Fibroblast of gingiva (primary cell): ENCODE results near the gene NUDT21.
"Not testable (repeated sequence)": the region's sequence is repeated elsewhere in the genome, so short reads cannot be mapped to it uniquely, and the experiment has no call there.

Experiments
- DNase-seq: peaks from one replicate; pipeline ENCODE4 v3.0.0-alpha.2; 2011; ENCODE audit warnings: low read depth

Gene NUDT21

DNA sequence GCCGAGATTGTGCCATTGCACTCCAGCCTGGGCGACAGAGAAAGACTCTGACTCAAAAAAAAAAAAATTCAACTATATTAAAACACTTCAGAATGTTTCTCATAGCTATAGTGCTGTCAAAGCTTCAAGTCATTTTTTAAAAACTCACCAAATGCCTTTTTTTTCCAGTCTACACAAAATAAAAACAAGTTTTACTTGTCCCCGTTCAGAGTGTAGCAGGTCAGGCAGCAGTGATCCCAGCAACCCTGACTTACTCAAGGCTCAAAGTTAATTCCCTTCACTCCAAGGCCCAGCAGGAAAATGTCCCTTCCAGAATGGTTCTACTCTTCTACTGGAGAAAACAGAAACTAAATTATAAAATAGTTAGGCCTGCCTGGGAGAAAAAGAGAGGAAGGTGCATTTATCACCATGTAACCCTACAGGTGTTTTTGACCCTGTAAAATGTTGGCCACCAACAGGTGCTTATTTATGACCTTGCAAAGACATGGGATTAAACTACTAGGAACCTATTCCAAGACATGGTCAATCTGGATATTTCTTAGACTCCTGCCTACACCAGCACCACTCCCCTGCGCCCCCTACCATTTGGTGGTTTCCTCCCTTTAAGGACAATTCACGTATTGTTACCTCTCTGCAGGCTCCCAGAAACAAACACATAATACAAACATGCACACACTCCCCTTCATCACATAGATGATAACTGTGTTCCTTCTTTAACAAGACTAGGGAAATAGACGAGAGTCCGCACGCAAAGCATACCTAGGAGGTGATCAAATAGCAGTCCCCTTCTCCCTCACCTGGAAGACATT lies 31.2 kb downstream of the NUDT21 start:
- no peak for DNase-seq

DNA sequence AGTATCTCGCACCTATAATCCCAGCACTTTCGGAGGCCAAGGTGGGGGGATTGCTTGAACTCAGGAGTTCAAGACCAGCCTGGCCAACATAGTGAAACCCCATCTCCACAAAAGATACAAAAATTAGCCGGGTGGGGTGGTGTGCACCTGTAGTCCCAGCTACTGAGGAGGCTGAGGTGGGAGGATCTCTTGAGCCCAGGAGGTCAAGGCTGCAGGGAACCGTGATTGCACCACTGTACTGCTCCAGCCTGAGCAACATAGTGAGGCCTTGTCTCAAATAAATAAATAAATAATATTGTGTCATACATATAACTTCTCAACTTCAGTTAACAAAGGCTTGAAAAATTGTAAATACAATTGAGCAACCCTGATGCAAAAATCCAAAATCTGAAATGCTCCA lies 34.0 kb downstream of the NUDT21 start:
- no peak for DNase-seq

DNA sequence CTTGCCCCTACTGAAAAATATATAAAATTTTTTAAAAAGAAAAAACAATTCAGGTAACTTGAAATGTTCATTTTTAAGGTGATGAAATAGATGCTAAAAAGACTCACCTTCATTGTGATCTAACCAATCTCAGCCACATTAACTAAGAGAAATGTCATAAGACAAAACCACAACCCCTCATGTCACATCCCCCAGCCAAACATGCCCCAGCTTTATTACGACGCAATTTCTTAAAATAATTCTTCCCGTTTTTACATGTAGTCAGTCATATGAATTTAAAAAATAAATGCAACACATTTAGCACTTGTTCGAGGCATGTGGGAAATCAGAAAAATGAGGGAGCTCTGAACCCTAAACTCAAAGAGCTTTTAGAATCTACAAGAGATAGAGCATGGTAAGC lies 35.3 kb downstream of the NUDT21 start:
- no peak for DNase-seq

DNA sequence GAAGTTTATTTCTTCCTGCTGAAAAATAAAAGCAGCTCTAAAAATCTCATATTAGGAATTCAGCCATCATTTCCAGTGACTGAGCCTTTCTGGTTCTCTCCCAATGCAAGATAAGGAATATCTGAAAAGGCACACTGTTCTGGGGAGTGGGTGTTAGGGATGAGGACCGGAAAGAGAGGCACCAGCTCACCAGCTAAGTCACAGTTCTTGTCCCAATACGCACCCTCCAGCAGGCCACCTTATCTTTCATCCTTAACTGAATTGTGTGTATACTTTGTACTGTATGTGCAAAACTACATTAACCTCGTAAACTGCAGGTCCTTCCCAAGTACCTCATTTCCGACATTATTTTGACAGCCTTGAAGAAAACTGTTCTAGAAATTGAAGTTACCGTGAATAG lies 36.8 kb downstream of the NUDT21 start:
- no peak for DNase-seq

DNA sequence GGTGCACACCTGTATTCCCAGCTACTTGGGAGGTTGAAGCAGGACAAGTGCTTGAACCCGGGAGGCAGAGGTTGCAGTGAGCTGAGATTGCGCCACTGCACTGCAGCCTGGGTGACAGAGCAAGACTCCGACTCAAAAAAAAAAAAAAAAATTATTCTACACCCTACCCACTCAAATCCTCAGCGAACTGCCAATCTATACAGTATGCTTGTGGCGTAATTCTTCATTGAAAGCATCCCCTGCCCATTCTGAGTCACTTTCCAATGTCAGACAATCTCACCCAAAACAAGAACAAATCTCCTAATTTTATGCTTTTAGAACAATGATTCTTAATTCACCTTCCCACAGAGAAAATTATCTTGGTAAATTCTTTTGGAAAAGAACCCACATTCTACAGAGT lies 37.8 kb downstream of the NUDT21 start:
- no peak for DNase-seq

DNA sequence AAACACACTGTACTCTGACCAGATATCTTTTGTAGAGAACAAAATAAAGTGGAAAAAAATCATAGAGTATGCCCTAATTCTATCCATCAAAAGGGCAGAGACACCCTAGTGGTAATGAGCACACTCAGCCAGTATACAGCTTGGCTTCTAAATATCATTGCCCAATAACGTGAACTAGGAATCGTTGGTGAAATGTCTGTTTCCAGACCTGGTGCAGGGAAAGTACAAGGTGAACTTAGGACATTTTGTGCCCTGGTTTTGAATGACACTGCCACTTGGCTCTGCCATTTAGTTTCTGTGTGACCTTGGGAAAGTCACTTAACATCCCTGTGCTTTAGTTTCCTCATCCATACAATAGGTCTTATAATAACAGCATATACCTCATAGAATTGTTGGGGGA lies 39.5 kb downstream of the NUDT21 start:
- no peak for DNase-seq

DNA sequence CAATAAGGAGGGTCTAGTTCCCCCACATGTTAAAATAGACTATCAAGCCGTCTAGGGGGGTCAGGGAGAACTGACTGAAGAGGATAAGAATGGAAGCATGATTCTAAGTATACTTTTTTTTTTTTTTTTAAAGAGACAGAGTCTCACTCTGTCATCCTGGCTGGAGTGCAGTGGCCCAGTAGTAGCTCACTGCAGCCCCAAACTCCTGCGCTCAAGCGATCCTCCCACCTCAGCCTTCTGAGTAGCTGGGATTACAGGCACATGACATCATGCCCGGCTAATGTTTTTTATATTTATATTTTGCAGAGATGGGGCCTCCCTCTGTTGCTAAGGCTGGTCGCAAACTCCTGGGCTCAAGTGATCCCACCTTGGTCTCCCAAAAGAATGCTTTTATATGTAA lies 40.0 kb downstream of the NUDT21 start:
- no peak for DNase-seq

DNA sequence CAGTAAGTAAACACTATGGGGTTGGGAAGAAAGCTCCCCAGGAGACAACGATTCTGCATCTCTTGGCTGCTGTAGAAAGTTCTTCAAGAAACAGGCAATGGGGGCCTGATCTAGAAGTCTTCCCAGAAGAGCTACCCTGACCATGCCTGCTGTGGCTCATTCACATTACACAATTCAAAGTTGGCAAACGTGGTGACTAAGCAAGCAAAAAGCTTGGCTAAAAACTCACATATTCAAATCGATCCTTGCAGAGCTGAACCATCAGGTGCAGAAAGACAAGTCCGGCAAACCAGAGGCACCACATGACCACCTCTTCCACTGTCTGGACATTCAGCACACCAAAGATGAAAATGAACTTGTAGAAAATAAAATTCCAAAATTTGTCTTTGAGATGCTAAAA lies 41.9 kb downstream of the NUDT21 start:
- DNase-seq, result peak; percentile 55

DNA sequence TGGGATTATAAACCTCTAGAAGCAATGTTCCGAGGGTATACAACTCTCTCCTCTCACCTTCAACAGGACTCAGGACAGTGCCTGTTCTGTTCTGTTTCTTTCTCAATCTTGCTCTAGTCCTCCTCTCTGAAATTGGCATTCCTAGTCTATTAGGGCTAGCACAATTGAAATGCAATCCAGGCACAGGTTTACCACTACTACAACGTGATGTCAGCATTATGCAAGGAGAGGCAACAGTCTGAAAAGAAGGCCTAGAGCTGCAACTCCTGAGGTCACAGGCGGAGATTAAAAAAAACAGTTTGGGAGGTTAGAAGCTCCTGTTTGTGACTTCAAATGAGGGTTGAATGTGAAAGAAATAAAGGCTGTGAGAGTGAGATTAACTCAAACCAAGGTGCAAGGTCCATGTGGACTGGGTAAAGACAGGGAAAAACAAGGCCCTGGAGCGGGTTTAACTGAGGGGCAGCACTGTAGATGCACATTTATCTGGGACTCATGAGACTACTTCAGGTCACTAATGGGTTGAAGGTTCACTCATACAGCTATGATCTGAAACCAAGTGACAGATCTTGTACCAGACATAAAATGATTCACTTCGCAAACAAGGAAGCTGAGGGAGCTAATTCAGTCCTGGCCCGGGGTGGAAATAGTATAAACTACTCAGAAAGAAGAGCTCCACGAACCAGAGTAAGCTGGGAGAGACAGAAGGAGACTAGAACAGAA lies 42.6 kb downstream of the NUDT21 start:
- DNase-seq, result no peak

DNA sequence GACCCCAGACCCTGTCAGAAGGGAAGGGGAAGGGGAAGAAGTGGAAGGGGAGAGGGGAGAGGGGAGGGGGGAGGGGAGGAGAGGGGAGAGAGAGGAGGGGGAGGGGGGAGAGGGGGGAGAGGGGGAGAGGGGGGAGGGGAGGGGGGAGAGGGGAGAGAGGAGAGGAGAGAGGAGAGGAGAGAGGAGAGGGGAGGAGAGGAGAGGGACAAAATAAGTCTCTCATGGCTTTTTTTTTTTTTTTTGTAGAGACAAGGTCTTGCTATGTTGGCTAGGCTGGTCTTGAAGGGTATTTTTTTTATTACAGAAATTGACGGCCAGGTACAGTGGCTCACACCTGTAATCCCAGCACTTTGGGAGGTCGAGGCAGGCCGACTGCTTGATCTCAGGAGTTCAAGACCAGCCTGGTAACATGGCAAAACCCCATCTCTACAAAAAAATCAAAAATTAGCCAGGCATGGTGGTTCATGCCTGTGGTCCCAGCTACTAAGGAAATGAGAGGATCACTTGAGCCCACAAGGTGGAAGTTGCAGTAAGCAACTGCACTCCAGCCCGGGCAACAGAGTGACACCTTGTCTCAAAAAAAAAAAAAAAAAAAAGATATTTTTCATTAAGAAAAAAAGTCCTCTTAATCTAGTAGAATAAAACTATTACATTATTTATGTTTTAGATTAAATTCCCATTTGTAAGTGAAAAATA lies 45.0 kb downstream of the NUDT21 start:
- DNase-seq, result no peak

DNA sequence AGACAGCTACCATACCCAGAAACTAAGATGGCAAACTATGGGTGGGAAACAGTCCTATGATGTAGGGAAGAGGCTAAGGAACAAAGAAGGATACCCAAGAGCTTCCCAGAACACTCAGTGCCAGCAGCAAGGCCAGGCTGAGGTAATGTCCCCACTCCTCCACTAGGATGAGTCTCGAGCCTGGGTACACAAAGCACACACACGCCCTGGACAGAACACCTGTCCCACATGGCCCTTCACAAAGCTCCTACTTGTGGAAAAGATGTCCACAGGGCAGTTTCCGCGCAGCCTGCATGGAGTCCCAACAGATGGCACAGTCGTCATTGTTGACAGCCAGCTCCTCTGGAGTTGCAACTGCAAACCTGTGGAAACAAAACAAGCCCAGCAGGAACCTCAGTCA lies 49.6 kb downstream of the NUDT21 start:
- DNase-seq, result no peak

DNA sequence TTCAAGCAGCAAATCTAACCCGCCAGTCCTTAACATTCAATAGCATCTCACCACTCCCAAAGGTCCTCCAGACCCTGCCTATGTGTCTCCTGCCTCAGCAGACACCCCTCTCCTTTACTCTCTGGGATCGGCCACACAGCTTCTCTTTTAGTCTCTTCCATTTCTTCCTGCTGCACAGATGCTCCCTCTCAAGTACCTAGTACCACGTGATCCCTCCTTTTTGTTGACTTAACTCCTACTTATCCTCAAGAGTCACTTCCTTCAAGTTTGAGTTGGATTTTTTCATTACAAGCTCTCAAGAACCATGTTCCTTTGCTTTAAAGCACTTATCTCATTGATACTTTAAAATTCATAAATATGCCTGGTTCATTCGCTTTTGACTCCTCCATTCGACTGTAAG lies 50.7 kb downstream of the NUDT21 start:
- no peak for DNase-seq

DNA sequence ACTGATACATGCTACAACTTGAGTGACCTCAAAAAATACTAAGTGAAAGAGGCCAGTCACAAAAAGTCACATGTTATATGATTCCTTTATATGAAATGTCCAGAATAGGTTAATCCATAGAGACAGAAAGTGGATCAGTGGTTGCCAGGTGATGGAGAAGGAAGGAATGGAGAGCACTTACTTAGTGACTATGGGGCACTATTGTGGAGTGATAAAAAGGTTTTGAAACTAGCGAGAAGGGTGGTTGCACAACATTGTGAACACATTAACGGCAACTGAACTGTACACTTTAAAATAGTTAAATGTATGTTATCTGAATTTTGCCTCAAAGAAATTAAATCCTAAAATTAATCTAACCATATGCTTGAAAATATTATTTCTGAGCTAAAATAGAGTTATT lies 51.6 kb downstream of the NUDT21 start:
- no peak for DNase-seq

DNA sequence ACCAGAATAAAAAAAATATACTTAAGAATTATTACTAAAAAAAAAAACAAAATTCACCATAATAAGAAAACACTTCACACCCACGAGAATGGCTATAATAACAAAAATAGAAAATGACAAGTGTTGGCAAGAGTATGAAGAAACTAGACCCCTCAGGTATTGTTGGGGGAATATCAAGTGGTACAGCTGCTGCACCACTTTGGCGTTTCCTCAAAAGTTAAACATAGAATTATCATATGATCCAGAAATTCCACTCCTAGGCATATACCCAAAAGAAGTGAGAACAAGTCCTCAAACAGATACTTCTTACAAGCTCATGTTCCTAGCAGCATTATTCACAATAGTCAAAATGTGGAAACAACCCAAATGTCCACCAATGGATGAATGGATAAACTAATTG lies 52.1 kb downstream of the NUDT21 start:
- DNase-seq, result no peak

DNA sequence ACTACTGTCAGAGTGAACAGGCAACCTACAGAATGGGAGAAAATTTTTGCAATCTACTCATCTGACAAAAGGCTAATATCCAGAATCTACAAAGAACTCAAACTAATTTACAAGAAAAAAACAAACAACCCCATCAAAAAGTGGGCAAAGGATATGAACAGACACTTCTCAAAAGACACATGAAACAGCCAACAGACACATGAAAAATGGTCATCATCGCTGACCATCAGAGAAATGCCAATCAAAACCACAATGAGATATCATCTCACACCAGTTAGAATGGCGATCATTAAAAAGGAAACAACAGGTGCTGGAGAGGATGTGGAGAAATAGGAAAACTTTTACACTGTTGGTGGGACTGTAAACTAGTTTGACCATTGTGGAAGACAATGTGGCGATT lies 54.4 kb downstream of the NUDT21 start:
- not testable (repeated sequence) for DNase-seq

DNA sequence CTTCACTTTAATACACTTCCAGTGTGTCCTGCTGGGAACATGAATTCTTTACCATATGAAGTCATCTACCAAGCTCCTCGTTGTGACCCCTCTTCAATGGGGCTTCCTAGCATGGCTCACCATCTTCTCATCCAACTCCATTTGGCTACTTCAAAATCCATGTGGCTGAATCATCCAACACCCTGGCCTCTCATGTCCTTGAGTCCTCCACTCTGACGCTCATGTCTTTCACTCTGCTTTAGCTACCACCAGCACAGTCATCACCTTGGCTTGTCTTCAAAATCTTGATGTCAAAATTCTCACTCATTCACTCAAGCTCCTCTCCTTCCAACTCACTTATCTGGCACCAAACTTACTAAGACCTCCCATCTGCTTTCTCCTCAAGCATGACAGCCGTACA lies 61.6 kb downstream of the NUDT21 start:
- DNase-seq, result peak; percentile 67

DNA sequence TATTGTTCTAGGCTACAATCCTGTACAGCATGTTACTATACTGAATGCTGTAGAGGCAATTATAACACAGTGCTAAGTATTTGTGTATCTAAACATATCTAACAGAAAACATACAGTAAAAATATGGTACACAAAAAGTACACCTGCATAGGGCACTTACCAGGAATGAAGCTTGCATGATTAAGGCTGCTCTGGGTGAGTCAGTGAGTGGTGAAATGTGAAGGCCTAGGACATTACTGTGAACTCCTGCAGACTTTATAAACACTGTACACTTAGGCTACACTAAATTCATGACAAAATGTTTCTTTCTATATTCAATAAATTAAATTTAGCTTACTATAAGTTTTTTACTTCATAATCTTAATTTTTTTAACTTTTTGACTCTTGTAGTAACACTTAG lies 62.9 kb downstream of the NUDT21 start:
- no peak for DNase-seq

DNA sequence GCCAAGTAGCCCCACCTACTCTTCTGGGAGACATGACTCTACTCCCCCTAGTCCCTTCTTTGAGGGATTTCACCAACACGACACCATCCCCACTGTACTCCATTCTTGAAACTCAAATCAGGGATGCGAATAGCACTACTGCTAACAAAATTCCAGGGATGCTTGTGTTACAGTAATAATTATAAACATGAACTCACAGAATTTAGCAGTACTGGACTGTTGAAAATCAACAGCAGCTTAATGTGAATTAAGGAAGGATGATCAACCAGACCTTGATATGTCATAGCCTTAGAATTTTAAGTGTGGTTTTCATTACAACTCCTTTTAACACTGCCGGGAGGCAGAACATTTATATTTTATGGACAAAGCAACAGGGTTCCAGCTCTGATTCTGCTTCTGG lies 63.7 kb downstream of the NUDT21 start:
- no peak for DNase-seq

DNA sequence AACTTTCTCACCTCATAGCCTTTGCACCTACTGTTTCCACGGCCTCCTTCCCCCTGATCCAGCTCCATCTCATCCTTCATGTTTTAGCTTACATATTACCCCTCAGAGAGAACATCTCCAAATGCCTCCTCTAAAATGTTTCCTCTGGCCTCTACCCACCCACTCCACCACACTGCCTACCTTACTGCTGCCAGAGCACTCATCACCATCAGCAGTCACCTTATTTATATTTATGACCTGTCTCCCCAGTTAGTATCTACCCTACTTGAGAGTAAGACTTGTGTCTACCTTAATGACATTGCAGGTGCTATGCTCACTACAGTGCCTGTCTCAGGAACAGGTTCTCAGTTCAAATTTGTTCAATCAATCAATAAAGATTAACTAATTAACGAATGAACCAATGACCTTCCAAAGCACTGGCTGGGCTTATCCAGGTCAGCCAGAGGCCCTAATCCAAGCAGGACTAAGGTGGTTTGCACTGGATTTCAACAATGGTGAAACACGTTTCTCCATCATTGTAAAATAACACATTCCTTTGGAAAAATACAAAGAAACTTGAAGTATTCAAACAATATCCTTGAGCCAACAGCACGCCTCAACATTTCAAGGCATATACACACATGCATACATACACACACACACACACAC lies 66.9 kb downstream of the NUDT21 start:
- no peak for DNase-seq

DNA sequence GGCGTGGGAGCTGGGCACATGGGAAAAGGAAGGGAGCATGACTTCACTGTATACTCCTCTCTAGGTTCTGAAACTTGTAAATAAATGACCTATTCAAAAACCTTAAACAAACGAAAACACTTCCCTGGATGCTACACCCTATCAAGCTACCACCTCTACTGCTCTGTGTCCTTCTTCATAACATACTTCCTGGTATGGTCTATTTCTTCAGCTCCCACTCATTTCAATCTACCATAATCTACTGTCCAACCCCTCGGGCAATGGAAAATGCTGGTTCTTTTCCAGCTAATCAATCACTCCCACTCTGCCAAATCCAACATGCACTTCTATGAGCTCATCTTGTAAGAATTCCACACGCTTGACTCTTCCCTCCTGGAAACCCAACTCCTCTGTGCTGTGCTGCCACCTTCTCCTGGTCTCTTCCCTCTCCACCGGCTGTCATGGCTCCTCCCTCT lies 68.2 kb downstream of the NUDT21 start:
- no peak for DNase-seq

DNA sequence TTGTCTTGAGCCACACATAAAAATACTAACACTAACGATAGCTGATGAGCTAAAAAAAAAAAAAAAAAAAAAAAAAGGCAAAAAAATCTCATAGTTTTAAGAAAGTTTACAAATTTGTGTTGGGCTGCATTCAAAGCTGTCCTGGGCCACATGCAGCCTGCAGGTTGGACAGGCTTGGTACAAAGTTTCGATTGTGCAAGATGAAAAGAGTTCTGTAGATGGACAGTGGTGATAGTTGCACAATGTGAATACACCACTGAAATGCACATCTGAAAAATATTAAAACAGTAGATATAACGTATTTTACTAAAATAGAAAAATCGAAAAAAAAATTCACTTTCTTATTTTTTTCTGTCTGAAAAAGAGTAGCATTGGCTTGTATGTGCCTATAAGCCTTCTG lies 68.7 kb downstream of the NUDT21 start:
- peak; percentile 53 for DNase-seq

DNA sequence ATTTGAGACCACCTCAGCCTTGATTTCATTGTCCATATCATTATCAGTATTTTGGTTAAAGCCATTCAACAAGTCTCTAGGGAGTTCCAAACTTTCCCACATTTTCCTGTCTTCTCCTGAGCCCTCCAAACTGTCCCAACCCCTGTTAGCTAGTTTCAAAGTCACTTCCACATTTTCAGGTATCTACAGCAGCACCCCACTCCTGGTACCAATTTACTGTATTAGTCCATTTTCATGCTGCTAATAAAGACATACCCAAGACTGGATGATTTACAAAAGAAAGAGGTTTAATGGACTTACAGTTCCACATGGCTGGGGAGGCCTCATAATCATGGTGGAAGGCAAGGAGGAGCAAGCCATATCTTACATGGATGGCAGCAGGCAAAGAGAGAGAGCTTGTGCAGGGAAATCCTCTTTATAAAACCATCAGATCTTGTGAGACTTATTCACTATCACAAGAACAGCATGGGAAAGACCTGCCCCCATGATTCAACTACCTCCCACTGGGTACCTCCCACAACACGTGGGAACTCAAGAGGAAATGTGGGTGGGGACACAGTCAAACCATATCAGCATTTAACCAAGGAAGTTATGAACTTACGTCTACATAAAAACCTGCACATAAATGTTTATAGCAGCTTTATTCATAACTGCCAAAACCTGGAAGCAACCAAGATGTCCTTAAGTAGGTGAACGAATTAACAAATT lies 70.2 kb downstream of the NUDT21 start:
- not testable (repeated sequence) for DNase-seq
